ENCODE data around the gene C9orf85. TPM values are rescaled to one million over a fixed set of nuclear protein-coding genes. Genes with fewer than 3 reads are reported as not detected.

Gene C9orf85
- total RNA-seq, 4 donors from 2014 or later, result 8.9 to 21.7 (median 13.0) TPM

DNA sequence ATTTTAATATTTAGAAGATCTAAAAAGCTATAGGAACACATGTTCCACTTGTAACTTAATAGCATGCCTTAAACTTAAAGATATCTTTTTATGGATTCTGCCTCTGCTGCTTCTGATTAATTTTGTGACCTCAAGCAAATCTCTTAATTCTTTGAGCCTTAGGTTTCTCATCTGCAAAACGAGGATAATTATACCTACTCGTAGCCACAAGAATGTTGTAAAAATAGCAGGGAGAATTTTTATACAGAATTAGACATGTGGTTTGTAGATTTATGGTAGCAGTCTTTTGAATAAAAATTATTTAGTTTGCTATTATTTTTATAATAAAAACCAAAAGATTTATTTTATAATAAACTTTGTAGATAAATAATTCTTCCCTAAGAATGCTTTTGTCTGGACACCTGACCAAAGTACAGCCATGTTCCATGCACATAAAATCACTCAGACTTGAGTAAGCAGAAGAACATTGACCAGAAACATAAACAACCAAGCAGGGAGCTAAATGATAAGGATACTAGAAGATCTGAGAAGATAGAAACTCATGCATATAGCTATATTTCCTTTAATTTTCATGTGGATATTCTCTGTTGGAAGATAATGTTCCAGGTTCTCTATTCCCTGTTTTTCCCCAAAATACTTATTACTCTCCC lies 18.5 kb downstream of the C9orf85 start:
- peaks cover 0 to 6% of the 10 kb centered on the region in 2 donors for H3K4me1 ChIP-seq
- H3K36me3 ChIP-seq, result no peaks in the 10 kb centered on the region
- intact Hi-C loops (cut with DNase I), result no loop called here
- DNase-seq, result no peak
- H3K27ac ChIP-seq, result no peak overlapping the region
- WGBS, 2 donors, result 83 to 86% methylated on average over 2 of the region's 2 CpGs
- H3K27me3 ChIP-seq, result no peaks in the 10 kb centered on the region
- TF ChIP-seq POLR2A (IDR thresholded peaks at IDR 0.05), result no peak
- TF ChIP-seq, protein P1, sequence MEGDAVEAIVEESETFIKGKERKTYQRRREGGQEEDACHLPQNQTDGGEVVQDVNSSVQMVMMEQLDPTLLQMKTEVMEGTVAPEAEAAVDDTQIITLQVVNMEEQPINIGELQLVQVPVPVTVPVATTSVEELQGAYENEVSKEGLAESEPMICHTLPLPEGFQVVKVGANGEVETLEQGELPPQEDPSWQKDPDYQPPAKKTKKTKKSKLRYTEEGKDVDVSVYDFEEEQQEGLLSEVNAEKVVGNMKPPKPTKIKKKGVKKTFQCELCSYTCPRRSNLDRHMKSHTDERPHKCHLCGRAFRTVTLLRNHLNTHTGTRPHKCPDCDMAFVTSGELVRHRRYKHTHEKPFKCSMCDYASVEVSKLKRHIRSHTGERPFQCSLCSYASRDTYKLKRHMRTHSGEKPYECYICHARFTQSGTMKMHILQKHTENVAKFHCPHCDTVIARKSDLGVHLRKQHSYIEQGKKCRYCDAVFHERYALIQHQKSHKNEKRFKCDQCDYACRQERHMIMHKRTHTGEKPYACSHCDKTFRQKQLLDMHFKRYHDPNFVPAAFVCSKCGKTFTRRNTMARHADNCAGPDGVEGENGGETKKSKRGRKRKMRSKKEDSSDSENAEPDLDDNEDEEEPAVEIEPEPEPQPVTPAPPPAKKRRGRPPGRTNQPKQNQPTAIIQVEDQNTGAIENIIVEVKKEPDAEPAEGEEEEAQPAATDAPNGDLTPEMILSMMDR (IDR thresholded peaks at IDR 0.05), result no peak
- no peak overlapping the region for H3K4me3 ChIP-seq (replicated peaks in 1 of 3)
- H3K9me3 ChIP-seq, result no peaks in the 10 kb centered on the region

DNA sequence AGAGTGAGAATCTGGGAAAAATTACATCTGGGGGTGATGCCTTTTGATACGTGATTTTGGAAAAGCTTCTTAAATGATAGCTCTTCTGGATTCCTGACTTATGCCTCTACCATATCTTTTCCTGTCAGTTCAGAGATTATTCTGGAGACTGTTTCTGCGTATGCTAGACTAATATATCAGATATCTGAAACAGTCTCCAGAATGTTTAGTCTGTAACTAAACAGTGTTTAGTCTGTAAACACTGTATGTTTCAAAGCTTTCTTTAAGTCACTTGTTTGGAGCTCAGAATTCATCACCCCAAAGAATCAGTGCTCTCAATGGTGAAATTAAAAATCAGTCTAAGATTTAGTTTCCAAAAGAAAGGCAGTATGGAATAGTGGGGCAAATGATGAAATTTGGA lies 19.7 kb downstream of the C9orf85 start:
- no peaks in the 10 kb centered on the region for H3K9me3 ChIP-seq
- peaks cover 0 to 6% of the 10 kb centered on the region in 2 donors for H3K4me1 ChIP-seq
- DNase-seq, result no peak
- H3K36me3 ChIP-seq, result no peaks in the 10 kb centered on the region
- intact Hi-C loops (cut with DNase I), result no loop called here
- no peak for TF ChIP-seq POLR2A (IDR thresholded peaks at IDR 0.05)
- TF ChIP-seq, protein P1 (IDR thresholded peaks at IDR 0.05), result no peak
- no peak overlapping the region for H3K27ac ChIP-seq
- no peak overlapping the region for H3K4me3 ChIP-seq (replicated peaks in 1 of 3)
- no peaks in the 10 kb centered on the region for H3K27me3 ChIP-seq
- 89 to 95% methylated on average over 2 of the region's 2 CpGs for WGBS, 2 donors

DNA sequence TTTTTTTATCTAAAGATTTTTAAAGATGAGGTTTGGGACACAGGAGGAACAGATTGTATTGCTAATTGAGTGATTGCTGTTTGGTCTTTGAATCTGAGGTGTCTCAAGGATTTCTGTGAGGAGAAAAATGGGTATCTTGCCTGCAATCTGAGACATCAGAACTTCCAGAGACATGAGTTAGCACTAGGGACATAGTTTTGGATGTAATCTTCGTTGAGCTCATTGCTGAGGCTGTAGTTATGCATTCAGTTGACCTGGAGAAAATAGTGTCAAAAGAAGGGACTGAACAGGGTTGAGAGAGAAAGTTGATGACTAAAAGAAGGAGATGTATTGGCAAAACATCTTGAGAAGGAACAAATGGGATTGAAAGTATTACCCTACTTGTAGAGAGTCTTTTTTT lies 24.6 kb downstream of the C9orf85 start:
- TF ChIP-seq, protein P1 (IDR thresholded peaks at IDR 0.05), result no peak
- TF ChIP-seq POLR2A (IDR thresholded peaks at IDR 0.05), result no peak
- H3K27me3 ChIP-seq, result no peaks in the 10 kb centered on the region
- no peaks in the 10 kb centered on the region for H3K4me1 ChIP-seq
- H3K36me3 ChIP-seq, result no peaks in the 10 kb centered on the region
- H3K9me3 ChIP-seq, result no peaks in the 10 kb centered on the region
- no peak for DNase-seq
- H3K27ac ChIP-seq, result no peak overlapping the region
- intact Hi-C loops (cut with DNase I), result no loop called here
- H3K4me3 ChIP-seq (replicated peaks in 1 of 3), result no peak overlapping the region
- WGBS, 2 donors, result 56 to 70% methylated on average over 1 of the region's 1 CpG

DNA sequence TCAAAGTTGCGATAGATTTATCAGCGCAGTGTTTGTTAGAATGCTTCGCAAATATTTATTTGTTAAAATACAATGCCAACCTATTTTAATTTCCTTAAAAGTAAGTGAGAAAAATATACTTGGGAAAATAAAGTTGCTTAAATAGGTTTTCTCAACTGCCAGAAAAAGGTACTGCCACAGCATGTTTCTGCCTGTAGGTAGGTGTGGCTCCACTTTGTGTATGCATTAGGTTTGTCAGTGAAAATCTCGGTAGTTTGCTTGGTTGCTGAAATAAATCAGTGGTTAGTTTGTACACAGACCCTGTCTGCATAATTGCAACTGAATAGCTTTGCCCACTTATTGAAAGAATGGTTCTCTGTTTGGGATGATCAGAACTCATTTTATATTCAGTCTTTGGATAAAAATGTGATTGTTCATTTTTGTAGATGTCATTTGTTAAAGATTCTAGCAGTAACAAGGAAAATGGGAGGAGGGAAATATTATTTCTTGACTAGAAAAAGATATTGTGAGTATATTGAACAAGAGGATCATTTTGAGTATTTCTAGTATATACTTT lies 25.7 kb downstream of the C9orf85 start:
- 84 to 88% methylated on average over 4 of the region's 4 CpGs for WGBS, 2 donors
- no peak overlapping the region for H3K4me3 ChIP-seq (replicated peaks in 1 of 3)
- TF ChIP-seq, protein P1 (IDR thresholded peaks at IDR 0.05), result no peak
- TF ChIP-seq POLR2A (IDR thresholded peaks at IDR 0.05), result no peak

DNA sequence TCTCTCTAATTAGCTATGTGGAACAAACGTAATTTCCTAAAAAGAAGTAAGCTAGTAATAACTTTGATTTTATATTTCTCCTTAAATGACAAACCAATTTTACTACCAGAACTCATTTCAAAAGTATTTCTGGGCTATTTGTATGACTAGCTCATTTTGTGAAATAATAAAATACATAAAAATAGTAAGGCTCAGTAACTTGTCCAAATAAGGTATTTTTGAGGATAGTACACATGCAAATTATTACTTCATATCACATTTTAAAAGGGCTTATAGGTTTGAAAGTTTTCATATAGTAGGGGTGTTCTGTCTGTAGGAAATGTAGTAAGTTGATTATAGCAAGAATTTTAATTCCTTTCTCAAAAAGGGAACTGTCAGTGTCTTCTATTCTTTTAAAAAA lies 26.5 kb downstream of the C9orf85 start:
- Histone ChIP-seq H3K36me3 (no peaks in the 10 kb centered on the region), H3K4me3 (replicated peaks in 1 of 3) (no peak overlapping the region), H3K9me3 (no peaks in the 10 kb centered on the region), H3K27ac (no peak overlapping the region), H3K27me3 (no peaks in the 10 kb centered on the region), H3K4me1 (no peaks in the 10 kb centered on the region)
- intact Hi-C loops (cut with DNase I), result no loop called here
- no peak for DNase-seq
- WGBS, 2 donors, result 82 to 88% methylated on average over 1 of the region's 1 CpG
- TF ChIP-seq, protein P1 (IDR thresholded peaks at IDR 0.05), result no peak
- TF ChIP-seq POLR2A (IDR thresholded peaks at IDR 0.05), result no peak

More for the DNA sequence above, 25.7 kb downstream of the C9orf85 start:
- Histone ChIP-seq H3K36me3 (no peaks in the 10 kb centered on the region), H3K4me1 (no peaks in the 10 kb centered on the region), H3K9me3 (no peaks in the 10 kb centered on the region), H3K27ac (no peak overlapping the region), H3K27me3 (no peaks in the 10 kb centered on the region)
- intact Hi-C loops (cut with DNase I), result no loop called here
- DNase-seq, result no peak

Data from thyroid gland (tissue), 4 donors.